HUDEP-2 (cell line): ENCODE data around the gene TMEM62.
"Not testable (repeated sequence)": the region's sequence is repeated elsewhere in the genome, so short reads cannot be mapped to it uniquely, and the experiment has no call there.

Source experiments
- DNase-seq, 76 experiments: peaks; one replicate each; lab custom pipeline; 2025; ENCODE audit not compliant: unreplicated experiment in 76 of 76; lab: John Stamatoyannopoulos, UW

Gene TMEM62

GRCh38 chr15:43118829-43119228, 14.6 kb upstream of the TMEM62 start:
- no peak for DNase-seq

GRCh38 chr15:43121863-43122262, 11.5 kb upstream of the TMEM62 start:
- no peak for DNase-seq

GRCh38 chr15:43125100-43125661, 8.2 kb upstream of the TMEM62 start:
- no peak for DNase-seq

GRCh38 chr15:43126356-43126755, 7.0 kb upstream of the TMEM62 start:
- no peak for DNase-seq

- no peak for DNase-seq
These were observed 5.6 kb upstream of the TMEM62 start for GRCh38 chr15:43127752-43128151.

- peak in 1 of 76 experiments; percentile 14 for DNase-seq
These were observed 5.0 kb upstream of the TMEM62 start for GRCh38 chr15:43128174-43128979.

- DNase-seq: no peak
These were observed 4.4 kb upstream of the TMEM62 start for GRCh38 chr15:43128980-43129335.

- peak in 2 of 76 experiments; percentile 20 to 30 for DNase-seq
These were observed 456 bp upstream of the TMEM62 start for GRCh38 chr15:43132830-43133429.

GRCh38 chr15:43134157-43134635, 810 bp downstream of the TMEM62 start:
- DNase-seq: no peak

GRCh38 chr15:43135351-43135750, 2.0 kb downstream of the TMEM62 start:
- DNase-seq: no peak

GRCh38 chr15:43143203-43143941, 10.0 kb downstream of the TMEM62 start:
- DNase-seq: no peak

GRCh38 chr15:43144512-43144911, 11.1 kb downstream of the TMEM62 start:
- DNase-seq: no peak

- no peak for DNase-seq
These were observed 12.8 kb downstream of the TMEM62 start for GRCh38 chr15:43146184-43146583.

- no peak for DNase-seq
These were observed 17.0 kb downstream of the TMEM62 start for GRCh38 chr15:43150191-43150929.

GRCh38 chr15:43151688-43152087, 18.3 kb downstream of the TMEM62 start:
- DNase-seq: no peak

- no peak for DNase-seq
These were observed 19.9 kb downstream of the TMEM62 start for GRCh38 chr15:43153269-43153668.

- DNase-seq: no peak
These were observed 32.5 kb downstream of the TMEM62 start for GRCh38 chr15:43165801-43166325.

GRCh38 chr15:43167261-43167660, 33.9 kb downstream of the TMEM62 start:
- not testable (repeated sequence) for DNase-seq

- DNase-seq: peak in 1 of 76 experiments; percentile 11
These were observed 35.1 kb downstream of the TMEM62 start for GRCh38 chr15:43168192-43169107.
